Fibroblast of the aortic adventitia (primary cell): ENCODE data around the gene RARRES2. TPM values are rescaled to one million over a fixed set of nuclear protein-coding genes. Genes with fewer than 3 reads are reported as not detected.
"Not testable (repeated sequence)": the region's sequence is repeated elsewhere in the genome, so short reads cannot be mapped to it uniquely, and the experiment has no call there.

ENCODE experiments used
- DNase-seq: peaks from one replicate; pipeline ENCODE4 v3.0.0-alpha.2; 2010; ENCODE audit warnings: low read depth
- H3K4me3 ChIP-seq: 2 replicates; pipeline ENCODE4 v1.5.1; 2011; ENCODE audit warnings: low read depth, mild to moderate bottlenecking, control low read depth, low read length, moderate library complexity
- total RNA-seq: library from RNA; depleted of rRNA; stranded (reverse); fragments of >200 nt; gene quantifications from 2 replicates; pipeline ENCODE4 v1.2.3, GENCODE V29; 2012; ENCODE audit warnings: low replicate concordance

RARRES2 gene
- total RNA-seq, 1 donor, result 1.4 TPM

- DNase-seq, H3K4me3 ChIP-seq: not testable (repeated sequence)
Measured at GRCh38 chr7:150295027-150295426, 46.4 kb downstream of the RARRES2 start.

- DNase-seq, H3K4me3 ChIP-seq: not testable (repeated sequence)
Measured at GRCh38 chr7:150290317-150290716, 51.1 kb downstream of the RARRES2 start.

GRCh38 chr7:150288816-150289215 is 52.6 kb downstream of the RARRES2 start:
- not testable (repeated sequence) for H3K4me3 ChIP-seq, DNase-seq

Other genes starting within 250 kb of the RARRES2 start
- 0.09 and 2.2 TPM in 2 replicates for gene LRRC61, start 18.3 kb downstream of the RARRES2 start, total RNA-seq
- 0.54 TPM in 1 of 2 replicates, not detected in the other for gene ACTR3C, start 18.1 kb downstream of the RARRES2 start, total RNA-seq
- 33.6 and 40.5 TPM in 2 replicates for gene REPIN1, start 27.2 kb upstream of the RARRES2 start, total RNA-seq
- 2.8 and 4.4 TPM in 2 replicates for gene ZNF775, start 37.7 kb upstream of the RARRES2 start, total RNA-seq
- 0.09 and 0.16 TPM in 2 replicates for gene GIMAP8, start 109.0 kb upstream of the RARRES2 start, total RNA-seq
- gene GIMAP7, start 173.2 kb upstream of the RARRES2 start, total RNA-seq, result not detected in 2 replicates
- gene GIMAP4, start 225.8 kb upstream of the RARRES2 start, total RNA-seq, result 0.18 and 1.3 TPM in 2 replicates